Ramos (cell line): ENCODE data around the gene RALGDS.

Experiments used
- in situ Hi-C: fragments of 300-500 bp; cut with MboI; formaldehyde crosslinking; loops from one replicate; pipeline ENCODE4 v1.14.3; 2022; ENCODE audit warnings: low sequenced_read_pairs; ENCODE audit not compliant: unreplicated experiment

The RALGDS gene

GRCh38 chr9:133109931-133110650, 10.9 kb downstream of the RALGDS start:
- in situ Hi-C loops, result no loop called here

- in situ Hi-C loops, result no loop called here
These were observed 12.0 kb downstream of the RALGDS start for GRCh38 chr9:133108794-133109641.

- in situ Hi-C loops, result no loop called here
These were observed 12.9 kb downstream of the RALGDS start for GRCh38 chr9:133107961-133108793.

- in situ Hi-C loops, result no loop called here
These were observed 13.8 kb downstream of the RALGDS start for GRCh38 chr9:133107245-133107722.

GRCh38 chr9:133106511-133107244, 14.4 kb downstream of the RALGDS start:
- in situ Hi-C loops, result no loop called here

- in situ Hi-C loops, result no loop called here
These were observed 15.6 kb downstream of the RALGDS start for GRCh38 chr9:133105461-133105770.

- in situ Hi-C loops, result loop anchor here (5.0 kb wide), 1 partner anchor 42 kb away; no protein-coding TSS in a partner anchor
These were observed 16.2 kb downstream of the RALGDS start for GRCh38 chr9:133104718-133105460.

- in situ Hi-C loops, result loop anchor here (5.0 kb wide), 1 partner anchor 43 kb away; no protein-coding TSS in a partner anchor
These were observed 17.0 kb downstream of the RALGDS start for GRCh38 chr9:133103987-133104505.

- in situ Hi-C loops, result loop anchor here (5.0 kb wide), 1 partner anchor 44 kb away; no protein-coding TSS in a partner anchor
These were observed 17.7 kb downstream of the RALGDS start for GRCh38 chr9:133103183-133103986.

GRCh38 chr9:133102190-133103021, 18.6 kb downstream of the RALGDS start:
- in situ Hi-C loops, result loop anchor here (5.0 kb wide), 1 partner anchor 45 kb away; no protein-coding TSS in a partner anchor

GRCh38 chr9:133101356-133102189, 19.5 kb downstream of the RALGDS start:
- in situ Hi-C loops, result loop anchor here (5.0 kb wide), 1 partner anchor 46 kb away; no protein-coding TSS in a partner anchor

GRCh38 chr9:133100506-133101355, 20.3 kb downstream of the RALGDS start:
- in situ Hi-C loops, result loop anchor here (5.0 kb wide), 1 partner anchor 47 kb away; no protein-coding TSS in a partner anchor

- in situ Hi-C loops, result loop anchor here (5.0 kb wide), 1 partner anchor 47 kb away; no protein-coding TSS in a partner anchor
These were observed 21.1 kb downstream of the RALGDS start for GRCh38 chr9:133099726-133100505.

GRCh38 chr9:133098871-133099270, 22.2 kb downstream of the RALGDS start:
- in situ Hi-C loops, result no loop called here
